Hepatocyte (in vitro differentiated cells): ENCODE results near the gene KIAA0513.

ENCODE experiments used
- CTCF ChIP-seq: fragments of 200-600 bp; sonication (generic); IDR thresholded peaks from 2 replicates; pipeline ENCODE4 v1.5.1; 2016; ENCODE audit warnings: antibody characterized with exemption, mild to moderate bottlenecking; ENCODE audit not compliant: poor library complexity
- EZH2 ChIP-seq: fragments of 200-600 bp; sonication (generic); IDR thresholded peaks from 2 replicates; pipeline ENCODE4 v1.6.1; 2016; ENCODE audit warnings: antibody characterized with exemption, mild to moderate bottlenecking, borderline replicate concordance
- EZH2phosphoT487 ChIP-seq: fragments of 200-600 bp; sonication (generic); IDR thresholded peaks from one replicate; pipeline ENCODE4 v1.6.1; 2018; ENCODE audit warnings: antibody characterized with exemption, mild to moderate bottlenecking, low read depth, moderate library complexity; ENCODE audit not compliant: unreplicated experiment, severe bottlenecking

- TF ChIP-seq EZH2phosphoT487 (no peak), CTCF (no peak), EZH2 (no peak)
These were observed 77.9 kb downstream of the KIAA0513 start for GRCh38 chr16:85105475-85105874.
